ENCODE results near the gene TMEM132C. TPM values are rescaled to one million over a fixed set of nuclear protein-coding genes. Genes with fewer than 3 reads are reported as not detected.

The TMEM132C gene
- polyA plus RNA-seq, 3 donors = 2.4 to 3.0 (median 2.4) TPM

DNA sequence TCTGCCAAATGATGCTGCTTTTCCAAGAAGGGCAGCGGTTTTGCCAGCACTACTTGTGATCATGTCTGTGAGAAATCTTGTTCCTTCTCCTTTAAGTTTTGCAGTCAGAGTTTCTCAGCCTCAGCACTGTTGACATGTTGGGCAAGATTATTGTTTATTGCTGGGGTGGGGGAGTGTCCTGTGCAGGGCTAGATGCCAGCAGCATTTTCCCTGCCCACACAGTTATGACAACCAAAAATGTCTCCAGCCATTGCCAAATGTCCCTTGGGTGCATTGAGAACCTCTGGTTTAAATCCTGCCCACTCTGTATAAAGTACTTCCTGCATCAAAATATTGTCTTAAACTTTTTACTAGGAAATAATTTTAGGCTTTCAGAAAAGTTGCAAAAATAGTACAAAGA is 20.0 kb downstream of the TMEM132C start:
- DNase-seq = no peak

GRCh38 chr12:128288357-128288756 is 21.4 kb downstream of the TMEM132C start:
- DNase-seq = no peak

- no peak for DNase-seq
Observed at GRCh38 chr12:128288896-128289295, 21.9 kb downstream of the TMEM132C start.

GRCh38 chr12:128290938-128291337 is 24.0 kb downstream of the TMEM132C start:
- no peak for DNase-seq

GRCh38 chr12:128298091-128298748 is 31.2 kb downstream of the TMEM132C start:
- no peak for DNase-seq

GRCh38 chr12:128305336-128305892 is 38.4 kb downstream of the TMEM132C start:
- no peak for DNase-seq

DNA sequence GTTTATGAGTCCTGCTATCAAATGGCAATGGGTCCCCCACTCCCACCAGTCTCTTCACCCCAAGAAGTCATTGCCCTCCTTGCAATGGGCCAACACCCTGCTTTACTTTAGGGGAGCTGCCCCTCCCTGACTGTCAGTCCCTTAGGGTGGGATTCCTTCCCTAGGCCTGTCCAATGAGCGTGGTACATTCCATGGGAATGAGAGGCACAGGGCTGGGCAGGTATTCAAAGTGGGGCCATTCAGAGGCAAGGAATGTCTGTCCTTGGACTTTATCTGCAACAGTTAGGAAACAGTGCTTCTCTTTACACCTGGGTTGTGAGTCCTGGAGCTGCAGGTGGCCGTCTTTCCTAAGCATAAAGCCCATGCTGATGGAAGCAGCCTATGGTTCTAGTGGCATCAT is 40.8 kb downstream of the TMEM132C start:
- DNase-seq = no peak

GRCh38 chr12:128312661-128313060 is 45.7 kb downstream of the TMEM132C start:
- DNase-seq = peak; percentile 49

- no peak for DNase-seq
Observed at GRCh38 chr12:128313931-128314330, 47.0 kb downstream of the TMEM132C start.

GRCh38 chr12:128314611-128315010 is 47.6 kb downstream of the TMEM132C start:
- DNase-seq = no peak

GRCh38 chr12:128316078-128316477 is 49.1 kb downstream of the TMEM132C start:
- no peak for DNase-seq

DNA sequence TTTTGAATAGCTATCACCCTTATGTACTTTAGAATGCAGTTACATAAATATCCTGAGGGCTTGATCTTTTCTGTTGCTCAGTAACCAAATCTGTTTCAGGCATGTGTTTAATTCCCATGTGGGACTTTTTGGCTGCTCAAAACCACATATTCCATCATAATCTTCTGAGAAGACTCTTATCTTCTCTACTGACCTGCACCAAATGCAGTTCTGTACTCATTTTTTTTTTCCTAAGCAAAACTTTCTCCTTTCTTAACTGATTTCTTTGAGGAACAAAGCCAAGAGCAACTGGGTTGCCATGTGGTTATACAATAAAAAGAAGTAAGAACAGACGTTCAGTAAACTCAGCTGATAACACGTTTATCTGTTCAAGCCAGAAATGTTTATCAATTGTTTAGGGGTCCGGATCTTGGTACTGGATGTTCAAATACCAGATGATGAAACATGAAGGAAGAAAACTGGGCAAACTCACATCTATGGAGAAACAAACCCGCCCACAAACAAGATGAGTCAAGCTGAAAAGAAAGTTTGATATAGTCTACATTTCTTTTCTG is 50.1 kb downstream of the TMEM132C start:
- no peak for DNase-seq

DNA sequence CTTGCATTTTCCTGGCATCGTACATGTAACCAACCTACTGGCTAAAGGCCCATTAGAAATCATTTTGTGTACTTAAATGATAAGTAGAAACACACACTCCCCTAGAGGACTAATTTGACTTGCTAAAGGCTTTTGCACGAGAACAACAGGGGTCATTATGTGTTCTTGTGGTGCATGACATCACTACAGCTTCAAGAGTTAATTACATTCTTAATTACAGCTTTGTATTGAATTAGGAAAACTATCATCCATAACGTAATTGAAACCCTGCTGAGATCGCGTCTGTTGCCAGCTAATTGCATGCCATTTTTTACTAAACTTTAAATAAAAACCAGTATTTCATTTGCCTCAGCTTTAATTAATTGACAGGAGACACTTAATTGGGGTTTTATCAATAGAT is 51.4 kb downstream of the TMEM132C start:
- DNase-seq = no peak

GRCh38 chr12:128318946-128319345 is 52.0 kb downstream of the TMEM132C start:
- no peak for DNase-seq

- no peak for DNase-seq
Observed at GRCh38 chr12:128322341-128322740, 55.4 kb downstream of the TMEM132C start.

DNA sequence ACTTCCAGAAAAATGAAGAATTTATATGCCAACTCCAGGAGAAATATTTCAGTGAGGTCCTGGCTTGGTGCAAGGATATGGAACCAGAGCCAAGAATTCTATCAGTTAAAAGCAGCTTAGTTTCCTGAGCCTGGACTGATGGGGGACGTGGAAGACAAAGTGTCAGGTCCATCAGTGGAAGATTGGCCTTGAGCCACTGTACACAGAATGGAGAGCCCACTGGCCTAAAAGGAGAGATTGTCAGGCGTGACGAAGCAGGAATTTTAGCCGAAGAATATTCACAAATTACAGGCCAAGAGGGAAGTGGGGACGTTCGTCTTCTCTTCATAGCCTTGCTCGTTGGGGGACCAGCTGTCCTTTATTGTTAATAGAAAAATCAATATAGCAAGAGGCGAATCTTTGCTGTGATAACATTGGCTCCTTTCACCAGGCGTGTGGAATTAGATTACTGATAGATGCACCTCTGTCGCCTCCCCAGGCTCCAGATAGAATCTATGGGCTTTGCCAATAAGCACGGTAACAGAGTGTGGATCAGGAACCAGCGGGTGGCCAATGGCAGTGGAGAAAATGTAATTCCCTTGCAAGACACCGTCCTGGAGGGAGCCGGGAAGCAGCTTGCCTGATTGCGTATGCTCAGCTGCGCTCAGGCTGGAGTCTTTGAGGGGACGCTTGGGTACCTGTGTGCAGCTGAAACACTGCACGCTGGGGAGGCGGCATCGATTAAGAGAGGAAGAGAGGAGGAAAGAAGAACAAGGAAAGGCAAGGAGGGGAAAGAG is 56.4 kb downstream of the TMEM132C start:
- DNase-seq = no peak

- DNase-seq = no peak
Observed at GRCh38 chr12:128325646-128326045, 58.7 kb downstream of the TMEM132C start.

DNA sequence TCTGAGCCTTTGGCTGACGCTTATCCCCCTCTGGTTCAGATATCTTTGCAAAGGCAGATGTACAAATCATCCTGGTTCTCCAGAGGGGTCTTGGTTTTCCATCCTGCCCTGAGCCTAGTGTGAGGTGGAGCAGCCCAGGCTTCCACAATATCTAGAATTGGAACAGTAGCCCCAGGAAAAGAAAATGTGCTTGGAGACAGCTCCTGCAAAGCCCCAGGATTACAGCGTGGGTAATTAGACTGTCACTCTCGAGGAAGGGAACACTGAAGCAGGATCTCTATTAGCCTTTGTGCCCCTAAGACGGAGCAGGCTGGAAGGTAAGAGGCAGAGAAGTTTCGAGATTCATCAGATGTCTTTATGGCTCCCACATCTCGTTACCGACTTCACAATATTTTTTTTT is 59.4 kb downstream of the TMEM132C start:
- no peak for DNase-seq

GRCh38 chr12:128328961-128329360 is 62.0 kb downstream of the TMEM132C start:
- no peak for DNase-seq

- no peak for DNase-seq
Observed at GRCh38 chr12:128336204-128337070, 69.5 kb downstream of the TMEM132C start.

GRCh38 chr12:128337071-128337345 is 70.0 kb downstream of the TMEM132C start:
- no peak for DNase-seq
